IMR-90 (cell line): ENCODE data around the gene PPP1R9B. TPM values are rescaled to one million over a fixed set of nuclear protein-coding genes. Genes with fewer than 3 reads are reported as not detected.

Experiments
- ATAC-seq: fragments of 200-7000 bp; cut with Tn5 transposase; 2 replicates; pipeline ENCODE4 v1.9.1; 2020; ENCODE audit warnings: low read depth, mild to moderate bottlenecking, moderate library complexity
- BruUV-seq: library from RNA; stranded (reverse); fragments of 400-500 nt; replicated peaks from 2 replicates; lab custom pipeline; 2021; lab: Mats Ljungman, UMichigan
- CTCF ChIA-PET: fragments of 300-600 bp; formaldehyde crosslinking; extraction: SDS; loops from one replicate; lab custom pipeline; 2021; ENCODE audit warnings: antibody characterized with exemption; lab: Yijun Ruan, JAX
- POLR2A ChIA-PET: fragments of 300-600 bp; sonication (Branson Sonifier 250); formaldehyde crosslinking; loops from one replicate; lab custom pipeline; 2022; ENCODE audit warnings: antibody characterized with exemption; ENCODE audit not compliant: unreplicated experiment; lab: Charles Lee
- DNase-seq: peaks from one replicate; pipeline ENCODE4 v3.0.0; 2013
- H2AFZ ChIP-seq: replicated peaks from 2 replicates; pipeline ENCODE3; 2013; ENCODE audit warnings: low read length, mild to moderate bottlenecking; ENCODE audit not compliant: poor library complexity
- H2AK5ac ChIP-seq: 2 replicates; pipeline ENCODE4 v1.6.1; 2013; ENCODE audit warnings: low read depth, low read length, inconsistent platforms
- H2AK9ac ChIP-seq: replicated peaks from 2 replicates; pipeline ENCODE3; 2013; ENCODE audit warnings: mild to moderate bottlenecking, low read depth, low read length, moderate library complexity; ENCODE audit not compliant: poor library complexity
- H2BK120ac ChIP-seq: 2 replicates; pipeline ENCODE4 v1.6.1; 2013; ENCODE audit warnings: low read depth, low read length, inconsistent platforms
- H2BK15ac ChIP-seq: 3 replicates; pipeline ENCODE4 v1.6.1; 2013; ENCODE audit warnings: low read depth, low read length, inconsistent platforms
- H2BK20ac ChIP-seq: 2 replicates; pipeline ENCODE4 v1.6.1; 2013; ENCODE audit warnings: low read depth, mild to moderate bottlenecking, inconsistent platforms, low read length, moderate library complexity
- H2BK5ac ChIP-seq: 2 replicates; pipeline ENCODE4 v1.6.1; 2013; ENCODE audit warnings: mild to moderate bottlenecking, low read depth, low read length, inconsistent platforms; ENCODE audit not compliant: poor library complexity, severe bottlenecking
- H3K14ac ChIP-seq: replicated peaks from 2 replicates; pipeline ENCODE4 v1.6.1; 2013; ENCODE audit warnings: low read depth, low read length, inconsistent platforms
- H3K18ac ChIP-seq: 2 replicates; pipeline ENCODE4 v1.6.1; 2013; ENCODE audit warnings: low read depth, low read length, control low read depth
- H3K23ac ChIP-seq: 2 replicates; pipeline ENCODE4 v1.6.1; 2013; ENCODE audit warnings: low read depth, low read length, inconsistent platforms
- H3K27ac ChIP-seq: 2 replicates; pipeline ENCODE4 v1.5.1; 2013; ENCODE audit warnings: mild to moderate bottlenecking, control low read depth, low read length; ENCODE audit not compliant: insufficient read depth
- H3K27me3 ChIP-seq: 2 replicates; pipeline ENCODE4 v1.6.1; 2013; ENCODE audit warnings: low read length; ENCODE audit not compliant: control insufficient read depth, insufficient read depth
- H3K36me3 ChIP-seq: 2 replicates; pipeline ENCODE4 v1.6.1; 2013; ENCODE audit warnings: low read length, mixed read lengths; ENCODE audit not compliant: control insufficient read depth, insufficient read depth
- H3K4ac ChIP-seq: 2 replicates; pipeline ENCODE4 v1.6.1; 2013; ENCODE audit warnings: low read depth, low read length, inconsistent platforms
- H3K4me1 ChIP-seq: 2 replicates; pipeline ENCODE4 v1.6.1; 2013; ENCODE audit warnings: low read length, mixed read lengths; ENCODE audit not compliant: control insufficient read depth, insufficient read depth
- H3K4me2 ChIP-seq: 2 replicates; pipeline ENCODE4 v1.6.1; 2013; ENCODE audit warnings: low read depth, mild to moderate bottlenecking, control low read depth, low read length, moderate library complexity
- H3K4me3 ChIP-seq: 2 replicates; pipeline ENCODE4 v1.5.1; 2013; ENCODE audit warnings: low read depth, mild to moderate bottlenecking, control low read depth, low read length, moderate library complexity; ENCODE audit not compliant: insufficient read depth
- H3K56ac ChIP-seq: 2 replicates; pipeline ENCODE4 v1.6.1; 2013; ENCODE audit warnings: low read length, inconsistent platforms; ENCODE audit not compliant: insufficient read depth; ENCODE audit errors: extremely low read depth
- H3K79me1 ChIP-seq, 2 experiments: 2 replicates each; pipeline ENCODE4 v1.6.1; 2013; ENCODE audit warnings: low read length in 2 of 2, inconsistent platforms in 1 of 2, low read depth in 1 of 2
- H3K9ac ChIP-seq: 2 replicates; pipeline ENCODE4 v1.6.1; 2013; ENCODE audit warnings: low read depth, low read length, control low read depth
- H3K9me1 ChIP-seq: 2 replicates; pipeline ENCODE4 v1.6.1; 2013; ENCODE audit warnings: low read length, inconsistent platforms; ENCODE audit not compliant: insufficient read depth
- H3K9me3 ChIP-seq: 2 replicates; pipeline ENCODE4 v1.6.1; 2013; ENCODE audit warnings: low read length; ENCODE audit not compliant: control insufficient read depth, insufficient read depth
- H4K20me1 ChIP-seq: 2 replicates; pipeline ENCODE4 v1.6.1; 2013; ENCODE audit warnings: low read length, inconsistent platforms; ENCODE audit not compliant: insufficient read depth
- H4K5ac ChIP-seq: 2 replicates; pipeline ENCODE4 v1.6.1; 2013; ENCODE audit warnings: mild to moderate bottlenecking, low read depth, low read length, control low read depth
- H4K8ac ChIP-seq, 2 experiments: 2 replicates each; pipeline ENCODE4 v1.6.1; 2013; ENCODE audit warnings: low read depth in 2 of 2, low read length in 2 of 2, control low read depth in 1 of 2, inconsistent platforms in 1 of 2
- H4K91ac ChIP-seq: 2 replicates; pipeline ENCODE4 v1.6.1; 2013; ENCODE audit warnings: low read depth, low read length, inconsistent platforms; ENCODE audit not compliant: insufficient read depth
- BHLHE40 ChIP-seq: fragments of 150-350 bp; IDR thresholded peaks from 2 replicates; pipeline ENCODE4 v1.6.1; 2016; ENCODE audit warnings: mild to moderate bottlenecking, low read depth, low read length
- CEBPB ChIP-seq: IDR thresholded peaks from 2 replicates; pipeline ENCODE4 v1.6.1; 2012; ENCODE audit warnings: low read depth, low read length, improper control_type of control experiment
- CHD1 ChIP-seq: IDR thresholded peaks from 2 replicates; pipeline ENCODE4 v1.6.1; 2012; ENCODE audit warnings: low read depth, low read length, improper control_type of control experiment
- CTCF ChIP-seq: conservative IDR thresholded peaks from 2 replicates; pipeline ENCODE4 v1.5.1; 2012; ENCODE audit warnings: mild to moderate bottlenecking, low read depth, low read length, improper control_type of control experiment
- ELK1 ChIP-seq: fragments of 150-350 bp; IDR thresholded peaks from 2 replicates; pipeline ENCODE4 v1.6.1; 2016; ENCODE audit warnings: low read depth, mild to moderate bottlenecking, low read length, moderate library complexity, borderline replicate concordance
- FOS ChIP-seq: fragments of 150-350 bp; IDR thresholded peaks from 2 replicates; pipeline ENCODE4 v1.6.1; 2016; ENCODE audit warnings: low read depth, low read length
- MAFK ChIP-seq: IDR thresholded peaks from 2 replicates; pipeline ENCODE4 v1.6.1; 2012; ENCODE audit warnings: low read depth, low read length, improper control_type of control experiment
- MAZ ChIP-seq: IDR thresholded peaks from 2 replicates; pipeline ENCODE4 v1.6.1; 2012; ENCODE audit warnings: low read depth, mild to moderate bottlenecking, low read length, improper control_type of control experiment, moderate library complexity, borderline replicate concordance
- MXI1 ChIP-seq: IDR thresholded peaks from 2 replicates; pipeline ENCODE4 v1.6.1; 2012; ENCODE audit warnings: low read depth, mild to moderate bottlenecking, low read length, moderate library complexity, borderline replicate concordance
- NFE2L2 ChIP-seq: fragments of 150-350 bp; IDR thresholded peaks from 2 replicates; pipeline ENCODE4 v1.6.1; 2016; ENCODE audit warnings: low read depth, mild to moderate bottlenecking, low read length
- POLR2A ChIP-seq: IDR thresholded peaks from 2 replicates; pipeline ENCODE4 v1.6.1; 2012; ENCODE audit warnings: mild to moderate bottlenecking, low read depth, low read length
- RAD21 ChIP-seq: IDR thresholded peaks from 2 replicates; pipeline ENCODE4 v1.6.1; 2012; ENCODE audit warnings: low read length, improper control_type of control experiment
- RCOR1 ChIP-seq: IDR thresholded peaks from 2 replicates; pipeline ENCODE4 v1.6.1; 2012; ENCODE audit warnings: mild to moderate bottlenecking, low read length, improper control_type of control experiment; ENCODE audit not compliant: insufficient replicate concordance
- RFX5 ChIP-seq: IDR thresholded peaks from 2 replicates; pipeline ENCODE4 v1.8.0; 2012; ENCODE audit warnings: low read depth, mild to moderate bottlenecking, low read length, moderate library complexity
- SMC3 ChIP-seq: fragments of 150-350 bp; IDR thresholded peaks from 2 replicates; pipeline ENCODE4 v1.6.1; 2016; ENCODE audit warnings: low read depth, mild to moderate bottlenecking, antibody characterized with exemption, low read length, moderate library complexity
- USF2 ChIP-seq: fragments of 150-350 bp; IDR thresholded peaks from 2 replicates; pipeline ENCODE4 v1.6.1; 2017; ENCODE audit warnings: mild to moderate bottlenecking, antibody characterized with exemption, low read length, low read depth
- WGBS, 2 experiments: methylation state at CpG; one replicate each; pipeline versions ENCODE4 v1.1.5 to v1.1.7; 2013; ENCODE audit warnings: missing lambda C conversion rate in 2 of 2; ENCODE audit not compliant: insufficient read length in 1 of 2; ENCODE audit errors: extremely low coverage in 2 of 2; 5-methylcytosine and 5-hydroxymethylcytosine counted together
- dilution Hi-C: fragments of 300-500 bp; cut with HindIII; formaldehyde crosslinking; loops from one replicate; pipeline ENCODE4 v1.14.3; 2018; ENCODE audit warnings: low sequenced_read_pairs; ENCODE audit not compliant: unreplicated experiment
- in situ Hi-C: fragments of 300-500 bp; cut with MboI; formaldehyde crosslinking; loops from 3 replicates; pipeline ENCODE4 v1.14.3; 2019; ENCODE audit warnings: low sequenced_read_pairs, inconsistent platforms, mixed read lengths
- intact Hi-C: fragments of 100-400 bp; cut with micrococcal nuclease; formaldehyde crosslinking; loops from 2 replicates; pipeline ENCODE4 v1.10.0; 2022
- polyA plus RNA-seq, 3 experiments: library from polyadenylated mRNA; depleted of rRNA; stranded (reverse); fragments of >200 nt; gene quantifications; 2 replicates each; pipeline ENCODE4 v1.2.3, GENCODE V29; 2012; ENCODE audit warnings: low replicate concordance in 1 of 3
- total RNA-seq: library from RNA; depleted of rRNA; stranded (reverse); fragments of >200 nt; gene quantifications from 2 replicates; pipeline ENCODE4 v1.2.3, GENCODE V29; 2012

The PPP1R9B gene
- total and polyA plus RNA-seq, 2 of the 4 experiments (the other 2 are of a cell fraction): 23.0 to 28.0 TPM

- ATAC-seq: no peak
- H3K4me3 ChIP-seq: no peak overlapping the region
- no peaks in the 10 kb centered on the region for H3K9me1 ChIP-seq
- no peak overlapping the region for H3K4me2 ChIP-seq
- H3K56ac ChIP-seq: no peak overlapping the region
- POLR2A ChIA-PET: no interaction called here
- H2BK15ac ChIP-seq: no peak overlapping the region
- H3K4me1 ChIP-seq: peaks cover 5% of the 10 kb centered on the region; the same call in 1 of the 2 replicates
- H2BK20ac ChIP-seq: no peak overlapping the region
- no peaks in the 10 kb centered on the region for H3K27me3 ChIP-seq
- H2AK5ac ChIP-seq: no peak overlapping the region
- no peak overlapping the region for H4K91ac ChIP-seq
- H4K5ac ChIP-seq: no peak overlapping the region
- peaks cover 6 to 21% of the 10 kb centered on the region in 2 experiments; a peak in 3 of 4 replicates for H3K79me1 ChIP-seq
- peaks cover 18% of the 10 kb centered on the region for H3K36me3 ChIP-seq
- no peak overlapping the region for H2AFZ ChIP-seq
- H2BK120ac ChIP-seq: no peak overlapping the region
- H2AK9ac ChIP-seq: peak overlapping the region; percentile 8
- H3K27ac ChIP-seq: no peak overlapping the region
- intact Hi-C loops (no loop called here), in situ Hi-C loops (loop anchor here (5.0 kb wide), 1 partner anchor 205 kb away; no protein-coding TSS in a partner anchor), dilution Hi-C loops (no loop called here)
- H3K23ac ChIP-seq: no peak overlapping the region
- H2BK5ac ChIP-seq: no peak overlapping the region
- no peak overlapping the region for H3K4ac ChIP-seq
- no peak overlapping the region for H3K9ac ChIP-seq
- H4K8ac ChIP-seq: no peak overlapping the region
- BruUV-seq: no TSS peak
- peaks cover 6% of the 10 kb centered on the region for H4K20me1 ChIP-seq
- no peak overlapping the region for H3K14ac ChIP-seq
- no peak for DNase-seq
- TF ChIP-seq MAZ: no peak
- TF ChIP-seq NFE2L2: no peak
- no peak for TF ChIP-seq RAD21
- no peak for TF ChIP-seq RFX5
- no peak for TF ChIP-seq CHD1
- no peak for TF ChIP-seq MAFK
- no peak for TF ChIP-seq CTCF
- TF ChIP-seq POLR2A: no peak
- no peak for TF ChIP-seq MXI1
- no peak for TF ChIP-seq ELK1
- TF ChIP-seq SMC3: no peak
- no peak for TF ChIP-seq RCOR1
- TF ChIP-seq FOS: no peak
- TF ChIP-seq USF2: no peak
- no peak for TF ChIP-seq CEBPB
- TF ChIP-seq BHLHE40: no peak
- H3K9me3 ChIP-seq: no peaks in the 10 kb centered on the region
- no peak overlapping the region for H3K18ac ChIP-seq
- no CpG with 5 or more reads among the region's 2 CpGs for WGBS, 2 experiments
- CTCF ChIA-PET: interaction anchor here (0.6 kb wide), 1 partner anchor 200 kb away, joined by 3 read pairs; no protein-coding TSS in a partner anchor
These were observed 58.6 kb downstream of the PPP1R9B start for GRCh38 chr17:50091918-50092285.
